HUDEP-2 (cell line): ENCODE results near the gene SMAGP.
"Not testable (repeated sequence)": the region's sequence is repeated elsewhere in the genome, so short reads cannot be mapped to it uniquely, and the experiment has no call there.

ENCODE experiments used
- DNase-seq, 76 experiments: peaks; one replicate each; lab custom pipeline; 2025; ENCODE audit not compliant: unreplicated experiment in 76 of 76; lab: John Stamatoyannopoulos, UW

Gene SMAGP

DNA sequence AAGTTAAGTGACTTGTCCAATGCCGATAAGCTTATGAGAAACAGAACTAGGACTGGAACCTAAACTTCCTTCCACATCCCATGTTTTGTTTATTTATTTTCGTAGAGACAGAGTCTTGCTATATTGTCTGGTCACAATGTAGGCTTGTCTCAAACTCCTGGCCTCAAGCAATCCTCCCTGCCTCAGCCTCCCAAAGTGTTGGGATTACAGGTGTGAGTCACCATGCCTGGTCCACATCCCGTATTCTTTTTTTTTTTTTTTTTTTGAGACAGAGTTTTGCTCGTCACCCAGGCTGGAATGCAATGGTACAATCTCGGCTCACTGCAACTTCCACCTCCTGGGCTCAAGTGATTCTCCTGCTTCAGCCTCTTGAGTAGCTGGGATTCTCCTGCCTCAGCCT is 43.1 kb downstream of the SMAGP start:
- DNase-seq: not testable (repeated sequence)

DNA sequence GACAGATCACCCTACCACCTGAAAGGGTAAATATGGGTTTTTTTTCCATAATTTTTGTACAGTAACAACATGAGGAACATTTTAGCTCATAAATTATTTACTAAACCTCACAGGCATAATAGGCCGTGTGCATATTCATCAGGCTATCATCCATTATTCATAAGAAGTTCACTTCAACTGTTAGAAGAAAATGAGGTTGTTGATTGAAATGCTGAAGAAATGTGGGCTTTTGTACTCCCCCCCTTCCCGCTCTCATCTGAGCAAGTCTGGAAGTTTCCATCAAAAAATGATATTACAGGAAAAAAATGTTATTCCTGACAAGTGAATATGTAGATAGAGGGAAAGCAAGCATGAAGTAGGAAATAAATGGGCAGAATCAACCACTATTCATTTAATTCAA is 44.4 kb downstream of the SMAGP start:
- no peak for DNase-seq

DNA sequence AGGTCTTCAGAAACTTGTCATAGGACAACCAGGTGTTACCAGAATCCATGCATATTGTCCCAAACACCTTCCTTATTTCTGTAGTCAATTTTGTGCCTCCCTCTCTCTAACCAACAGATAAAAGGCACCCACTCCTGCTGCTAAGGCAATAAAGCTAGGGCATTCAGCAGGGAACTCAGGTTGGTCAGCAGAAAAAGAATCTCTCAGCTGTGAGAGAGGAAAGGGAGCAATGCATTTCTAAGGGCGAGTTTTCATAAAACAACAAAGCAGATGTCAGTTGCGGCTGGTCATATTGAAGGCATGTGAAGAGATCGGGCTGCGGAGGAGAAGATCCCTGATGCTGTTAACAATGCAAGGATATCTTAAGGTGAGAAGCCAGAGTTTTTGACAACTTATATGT is 45.0 kb downstream of the SMAGP start:
- no peak for DNase-seq

DNA sequence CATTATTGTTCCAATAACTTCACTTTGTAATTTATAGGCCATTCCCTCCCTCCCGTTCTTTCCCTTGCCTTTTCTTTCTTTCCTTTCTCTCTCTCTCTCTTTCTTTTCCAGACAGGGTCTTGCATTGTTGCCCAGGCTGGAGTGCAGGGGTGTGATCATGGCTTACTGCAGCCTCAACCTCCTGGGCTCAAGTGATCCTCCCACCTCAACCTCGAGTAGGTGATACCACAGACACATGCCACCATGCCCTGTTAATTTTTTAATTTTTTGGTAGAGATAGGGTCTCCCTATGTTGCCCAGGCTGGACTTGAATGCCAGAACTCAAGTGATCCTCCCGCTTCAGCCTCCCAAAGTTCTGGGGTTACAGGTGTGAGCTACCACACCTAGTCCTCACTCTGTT is 45.6 kb downstream of the SMAGP start:
- DNase-seq: no peak

DNA sequence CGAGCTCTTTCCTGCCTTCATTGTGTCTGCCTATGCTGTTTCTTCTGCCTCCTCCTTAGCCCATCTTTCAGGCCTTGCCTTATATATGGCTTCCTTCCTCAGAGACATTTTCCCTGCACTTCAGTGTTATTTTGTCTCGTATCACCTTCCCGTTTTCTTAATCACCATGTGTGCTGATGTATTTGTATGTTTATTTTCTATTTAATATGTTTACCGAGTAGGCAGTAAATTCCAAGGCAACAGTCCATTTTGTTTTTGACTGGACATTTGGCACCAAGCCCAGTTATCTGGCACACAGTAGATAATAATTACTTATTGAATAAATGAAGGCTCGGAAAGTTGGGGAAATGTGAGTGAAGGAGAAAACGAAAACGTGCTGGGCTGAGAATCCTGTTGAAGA is 47.8 kb downstream of the SMAGP start:
- no peak for DNase-seq

DNA sequence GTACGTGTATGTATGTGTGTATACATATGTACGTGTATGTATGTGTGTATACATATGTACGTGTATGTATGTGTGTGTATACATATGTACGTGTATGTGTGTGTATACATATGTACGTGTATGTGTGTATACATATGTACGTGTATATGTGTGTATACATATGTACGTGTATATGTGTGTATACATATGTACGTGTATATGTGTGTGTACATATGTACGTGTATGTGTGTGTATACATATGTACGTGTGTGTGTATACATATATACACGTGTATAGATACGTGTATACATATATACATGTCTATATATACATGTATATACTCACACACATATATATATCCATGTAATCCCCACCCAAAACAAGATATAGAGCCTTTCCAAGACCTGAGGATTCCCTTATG is 50.4 kb downstream of the SMAGP start:
- DNase-seq: not testable (repeated sequence)

DNA sequence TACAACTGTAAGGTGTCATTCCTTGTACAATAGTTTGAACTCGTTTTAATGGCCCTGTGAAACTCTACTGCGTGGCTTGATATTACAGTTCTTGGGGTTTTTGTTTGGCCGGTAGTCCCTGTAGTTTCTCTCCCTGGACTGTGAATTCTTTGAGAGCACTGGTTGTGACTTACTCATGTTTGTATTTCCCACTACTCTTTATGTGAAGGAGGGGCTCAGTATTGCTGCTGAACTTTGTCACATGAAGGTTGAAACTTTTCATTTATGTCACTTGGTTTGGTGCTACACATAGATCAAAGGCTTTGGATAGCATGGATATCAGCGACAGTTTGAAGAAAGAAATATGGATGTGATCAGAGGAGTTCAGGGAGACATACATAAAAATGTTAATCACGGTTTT is 50.9 kb downstream of the SMAGP start:
- peak in 3 of 76 experiments; percentile 2 to 35 (median 26) for DNase-seq

DNA sequence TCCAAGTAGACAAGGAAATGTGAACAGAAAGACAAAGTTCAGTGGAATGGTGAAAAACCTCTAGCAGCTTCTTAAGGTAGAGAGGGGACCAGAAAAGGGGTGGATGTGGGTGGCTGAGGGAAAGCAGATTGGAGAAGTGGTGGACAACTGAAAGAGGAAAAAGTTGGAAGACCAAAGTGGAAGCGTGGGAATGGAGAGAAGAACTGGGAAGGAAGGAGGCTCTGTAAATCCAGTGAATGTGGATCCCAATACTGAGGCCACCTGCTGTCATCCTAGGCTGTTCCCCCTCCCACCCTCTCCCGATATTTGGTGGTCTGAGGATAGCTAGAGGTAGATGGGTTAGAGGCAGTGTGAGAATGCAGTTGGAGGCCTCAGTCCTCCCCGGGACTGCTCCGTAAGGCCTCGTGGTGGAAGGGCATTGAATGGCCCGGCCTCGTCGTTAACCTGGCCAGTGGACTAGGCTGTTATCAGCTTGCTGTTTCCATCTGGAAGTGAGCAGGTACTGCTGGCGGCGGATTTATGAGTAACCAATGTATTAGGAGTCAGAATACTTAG is 51.5 kb downstream of the SMAGP start:
- peak in 40 of 76 experiments; percentile 4 to 64 (median 26) for DNase-seq

DNA sequence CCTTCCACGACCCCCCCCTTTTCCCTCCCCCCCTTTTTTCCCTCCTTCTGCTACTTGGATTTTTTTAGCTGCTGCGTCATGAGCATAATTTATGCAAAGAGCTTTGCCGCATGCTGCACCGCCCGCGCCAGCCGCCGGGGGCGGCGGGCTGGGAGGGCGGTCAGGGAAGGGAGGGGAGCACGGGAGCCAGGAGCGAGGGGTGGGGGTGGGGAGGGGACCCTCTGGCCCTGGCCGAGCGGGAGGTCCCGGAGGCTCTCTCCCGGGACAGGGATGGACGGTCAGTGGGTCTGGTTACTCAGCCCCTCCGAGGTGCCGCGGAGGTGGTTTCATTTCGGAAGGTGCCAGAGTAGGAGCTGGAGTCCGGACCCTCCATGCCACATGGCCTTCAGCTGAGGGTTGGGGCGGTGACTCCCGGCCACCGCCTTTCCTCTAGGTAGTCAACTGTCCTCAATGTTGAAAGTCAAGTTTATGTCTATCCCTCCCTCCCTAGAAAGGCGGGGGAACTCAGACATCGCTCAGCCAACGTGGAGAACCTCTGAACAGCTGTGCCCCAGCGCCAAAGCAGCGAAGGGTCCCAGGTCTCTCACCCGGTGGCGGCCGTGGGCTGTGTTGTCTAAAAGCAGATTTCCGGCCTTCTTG is 52.1 kb downstream of the SMAGP start, which contains the start of gene POU6F1:
Gene POU6F1 (minus strand): TSS at position 95 of the 639 bp plus-strand sequence. CDS start 11,226 bp downstream, outside the sequence.
- DNase-seq: peak in 72 of 76 experiments; percentile 12 to 83 (median 58)

DNA sequence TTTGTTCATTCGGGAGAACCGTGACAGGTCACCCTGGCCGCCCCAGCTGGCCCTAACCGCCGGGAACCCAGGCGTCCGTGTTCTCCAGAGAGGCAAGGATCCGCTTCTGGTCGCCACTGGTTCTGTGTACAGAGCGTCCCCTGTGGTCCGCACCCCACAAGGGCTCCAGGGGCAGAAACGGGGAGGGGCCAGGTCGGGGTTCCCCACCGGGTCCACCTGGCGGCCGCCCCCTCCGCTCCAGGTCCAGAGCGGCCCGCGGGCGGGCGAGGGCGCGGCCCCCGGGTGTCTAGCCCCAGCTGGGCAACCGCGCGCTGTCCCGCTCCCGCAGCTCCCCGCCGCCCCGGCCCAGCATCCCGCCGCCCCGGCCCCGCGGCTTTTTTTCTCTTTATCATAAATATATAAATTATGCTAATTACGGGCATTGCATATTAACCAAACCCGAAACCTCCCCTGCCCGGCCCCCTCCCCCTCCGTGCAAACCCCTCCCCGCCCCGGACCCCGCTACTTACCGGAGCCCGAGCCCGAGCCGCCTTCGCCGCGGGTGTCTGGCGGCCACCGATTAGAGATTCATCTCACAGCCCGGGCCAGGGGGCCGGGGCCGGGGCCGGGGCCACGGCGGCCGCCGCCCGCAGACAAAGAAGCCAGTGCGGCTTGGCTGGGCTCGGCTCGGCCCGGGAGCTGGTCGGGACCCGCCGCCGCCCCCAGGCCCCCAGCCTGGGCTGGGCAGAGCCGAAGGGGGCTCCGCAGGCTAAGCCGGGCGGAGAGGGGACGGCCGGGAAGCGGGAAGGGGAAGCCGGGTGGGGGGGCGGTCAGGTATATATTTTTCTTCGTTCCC is 52.9 kb downstream of the SMAGP start:
- peak in 40 of 76 experiments; percentile 7 to 53 (median 31) for DNase-seq

DNA sequence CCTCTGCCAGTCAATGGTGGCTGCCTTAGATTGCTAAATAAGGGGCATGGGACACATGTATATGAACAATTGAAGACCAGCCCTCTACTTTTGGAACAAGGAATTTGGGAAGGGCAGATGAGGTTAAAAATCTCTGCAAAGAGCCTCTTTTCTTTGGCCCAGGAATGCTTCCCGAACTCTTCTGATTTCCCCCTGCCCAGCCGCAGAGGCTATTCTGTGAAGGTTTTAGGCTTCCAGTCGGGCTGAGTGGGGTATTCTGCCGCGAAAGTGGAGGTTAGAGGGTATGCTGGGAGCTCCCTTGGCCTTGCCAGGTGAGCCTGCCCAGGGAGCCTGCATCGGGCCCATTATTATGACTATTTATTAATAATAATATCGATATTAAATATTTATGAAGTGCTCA is 53.6 kb downstream of the SMAGP start:
- no peak for DNase-seq

DNA sequence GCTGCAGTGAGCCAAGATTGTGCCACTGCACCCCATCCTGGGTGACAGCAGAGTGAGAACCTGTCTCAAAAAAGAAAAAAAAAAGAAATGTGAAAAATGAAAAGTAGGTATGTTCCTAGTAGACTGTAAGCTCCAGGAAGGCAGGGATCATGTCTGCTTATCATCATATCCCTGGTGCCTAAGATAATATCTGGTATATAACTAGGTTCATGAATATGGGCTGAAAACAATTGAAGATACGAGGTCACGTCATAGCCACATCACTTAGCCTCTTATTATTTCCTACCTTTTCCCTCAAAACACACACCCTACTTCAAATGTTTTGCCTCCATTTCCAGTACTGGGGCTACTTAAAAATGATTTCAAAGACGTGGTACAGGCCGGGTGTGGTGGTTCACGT is 55.3 kb downstream of the SMAGP start:
- DNase-seq: no peak

DNA sequence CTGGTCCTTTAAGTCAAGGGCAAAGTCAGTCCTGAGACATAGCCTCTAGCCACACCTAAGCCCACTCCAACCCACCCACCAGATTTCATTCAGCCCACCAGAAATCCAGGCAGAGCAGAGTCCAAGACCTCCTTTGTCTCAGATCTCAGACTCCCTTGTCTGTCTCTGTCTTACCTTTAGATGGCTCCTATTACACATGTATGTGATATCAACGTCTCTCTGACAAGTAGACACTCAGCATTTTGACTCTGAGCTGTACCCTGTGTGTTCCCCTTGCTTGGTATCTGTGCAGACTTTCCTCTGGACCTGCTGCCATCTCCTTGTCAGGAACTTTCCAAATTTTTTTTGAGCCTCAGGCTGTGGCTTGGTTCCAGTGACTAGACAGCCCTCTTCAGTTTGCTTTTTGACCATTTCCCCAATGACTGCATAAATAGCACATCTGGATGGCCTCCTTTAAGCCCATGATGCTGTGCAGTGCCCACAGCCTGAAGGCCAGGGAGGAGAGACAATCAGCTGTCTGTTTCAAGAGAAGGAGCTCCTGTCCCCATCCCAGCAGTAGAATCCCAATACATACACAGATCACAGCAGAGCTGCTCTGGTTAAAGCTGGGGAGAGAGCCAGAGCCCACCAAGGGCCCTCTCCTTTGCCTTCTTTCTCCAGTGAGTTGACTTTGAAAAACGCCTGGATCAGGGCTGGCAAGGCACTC is 59.4 kb downstream of the SMAGP start:
- DNase-seq: no peak

DNA sequence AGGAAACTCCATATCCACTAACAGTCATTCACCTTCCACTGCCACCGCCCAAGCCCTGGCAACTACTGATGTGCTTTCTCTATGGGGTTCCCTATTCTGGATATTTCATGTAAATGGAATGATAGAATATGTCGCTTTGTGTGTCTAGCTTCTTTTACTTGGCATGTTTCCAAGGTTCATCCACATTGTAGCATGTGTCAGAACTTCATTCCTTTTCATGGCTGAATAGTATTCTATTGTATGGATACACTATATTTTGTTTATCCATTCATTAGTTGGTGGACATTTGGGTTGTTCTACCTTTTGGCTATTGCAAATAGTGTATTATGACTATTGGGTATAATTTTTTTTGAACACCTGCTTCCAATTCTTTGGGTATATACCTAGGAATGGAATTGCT is 61.0 kb downstream of the SMAGP start:
- DNase-seq: no peak

DNA sequence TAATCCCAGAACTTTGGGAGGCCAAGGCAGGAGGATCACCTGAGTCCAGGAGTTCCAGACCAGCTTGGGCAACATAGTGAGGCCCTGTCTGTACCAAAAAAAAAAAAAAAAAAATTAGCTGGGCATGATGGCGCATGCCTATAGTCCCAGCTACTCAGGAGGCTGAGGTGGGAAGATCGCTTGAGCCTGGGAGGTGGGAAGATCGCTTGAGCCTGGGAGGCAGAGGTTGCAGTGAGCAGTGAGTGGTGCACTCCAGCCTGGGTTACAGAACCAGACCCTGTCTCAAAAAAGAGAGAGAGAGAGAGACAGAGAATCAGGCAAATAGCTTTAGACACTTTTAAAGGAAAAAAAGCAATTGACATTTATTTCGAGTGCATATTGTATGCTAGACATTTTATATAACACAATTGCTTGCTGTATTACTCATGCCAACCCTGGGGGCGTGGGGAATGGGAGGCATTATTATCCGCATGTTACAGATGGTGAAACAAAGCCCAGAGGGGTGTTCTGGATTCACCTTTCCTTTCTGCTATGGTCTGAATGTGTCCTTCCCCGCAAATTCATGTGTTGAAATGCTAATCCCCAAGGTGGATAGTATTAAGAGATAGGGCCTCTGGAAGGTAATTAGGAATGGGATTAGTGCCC is 62.1 kb downstream of the SMAGP start:
- no peak for DNase-seq

DNA sequence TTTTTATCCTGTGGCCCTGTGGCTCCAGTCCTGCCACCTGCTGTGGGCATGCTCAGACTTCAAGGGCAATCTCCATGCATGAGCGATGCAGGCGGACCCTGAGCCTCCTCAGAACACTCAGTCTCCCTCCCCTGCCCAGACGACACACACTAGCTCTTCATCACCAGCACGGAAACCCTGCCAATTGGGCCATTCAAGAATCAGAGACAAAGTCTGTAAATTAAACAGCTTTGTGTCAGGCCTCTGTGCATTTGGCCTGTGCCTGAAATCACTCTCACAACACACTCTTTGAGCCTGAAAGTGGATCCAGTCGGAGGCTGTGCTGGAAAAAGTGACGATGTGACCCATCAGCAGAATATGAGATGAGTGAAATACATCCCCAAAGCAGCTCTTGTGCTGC is 64.9 kb downstream of the SMAGP start:
- DNase-seq: no peak

DNA sequence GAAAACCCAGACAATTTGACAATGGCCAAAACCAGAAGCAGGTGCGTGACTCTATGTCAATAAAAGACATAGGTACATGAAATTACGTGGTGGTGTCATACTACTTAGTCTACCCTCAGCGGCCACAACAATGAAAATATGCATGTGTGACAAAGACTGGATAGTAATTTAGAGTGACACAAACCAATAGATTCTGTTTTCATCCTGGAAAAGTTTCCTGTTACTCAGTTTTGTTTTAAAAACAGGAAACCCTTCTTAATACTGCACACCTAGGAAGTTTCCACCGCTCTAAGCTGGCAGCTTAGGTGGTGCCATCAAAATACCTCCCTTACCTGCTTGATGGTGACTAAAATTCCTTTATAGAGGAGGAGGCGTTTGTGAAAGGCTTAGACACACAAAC is 67.5 kb downstream of the SMAGP start:
- DNase-seq: no peak

DNA sequence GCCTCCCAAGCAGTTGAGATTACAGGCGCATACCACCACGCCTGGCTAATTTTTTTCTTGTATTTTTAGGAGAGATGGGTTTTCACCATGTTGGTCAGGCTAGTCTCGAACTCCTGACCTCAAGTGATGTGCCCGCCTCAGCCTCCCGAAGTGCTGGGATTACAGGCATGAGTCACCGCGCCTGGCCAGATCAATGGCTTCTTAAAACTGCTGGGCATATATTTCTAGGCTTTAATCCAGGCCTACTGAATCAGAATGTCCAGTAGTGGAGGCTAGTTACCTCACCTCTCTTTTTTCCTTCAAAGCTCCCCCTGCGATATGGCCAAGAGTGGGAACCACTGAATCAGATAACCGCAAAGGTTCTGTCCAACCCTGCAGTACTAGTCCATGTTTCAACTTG is 69.4 kb downstream of the SMAGP start:
- DNase-seq: no peak

DNA sequence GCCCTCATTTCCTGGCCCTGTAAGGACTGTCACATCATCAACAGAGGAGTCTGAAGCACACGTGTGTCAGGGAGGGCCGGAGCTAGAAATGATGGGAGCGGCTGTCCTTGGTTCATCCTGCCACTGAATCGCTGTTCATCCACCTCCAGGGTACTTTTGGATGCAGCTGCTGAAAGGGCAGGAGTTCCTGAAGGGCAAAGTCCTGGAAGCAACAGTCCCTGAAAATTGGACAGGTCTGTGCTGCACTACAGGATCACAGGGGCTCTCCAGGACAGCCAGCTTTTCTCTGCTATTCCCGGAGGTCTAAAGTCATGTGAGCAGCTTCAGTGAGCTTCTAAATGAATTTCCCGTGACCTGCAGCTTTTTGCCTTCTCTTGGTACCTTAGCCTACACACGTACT is 70.1 kb downstream of the SMAGP start:
- no peak for DNase-seq

DNA sequence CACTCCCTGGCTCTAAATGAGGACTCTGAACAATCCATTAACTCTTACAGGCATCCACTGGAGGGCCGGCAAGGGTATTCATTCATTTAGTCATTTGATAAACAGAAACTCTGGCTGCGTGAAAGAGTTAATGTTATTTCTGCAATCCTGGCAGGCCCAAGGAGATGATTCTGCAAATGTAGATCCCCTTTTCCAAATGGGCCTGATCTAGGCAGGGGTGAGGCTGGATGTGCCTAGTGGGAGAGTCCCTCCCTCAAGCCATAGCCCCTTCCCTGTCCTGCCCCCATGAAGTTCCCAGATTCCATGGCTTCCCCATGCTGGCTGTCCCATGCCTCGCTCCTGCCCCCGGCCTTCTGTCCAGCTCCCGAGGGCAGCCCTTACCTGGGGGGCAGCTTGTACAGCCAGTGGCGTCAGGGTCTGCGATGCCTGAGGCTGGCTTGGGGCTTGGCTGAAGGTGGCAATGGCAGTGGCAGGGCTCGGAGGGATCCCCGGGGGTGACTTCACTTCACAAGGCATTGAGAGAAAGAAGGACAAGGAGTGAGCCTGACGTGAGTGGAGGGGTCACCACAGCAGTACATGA is 70.8 kb downstream of the SMAGP start:
- DNase-seq: no peak
